OCI-LY7 (cell line): ENCODE measurements around the gene SEMA3D. TPM values are rescaled to one million over a fixed set of nuclear protein-coding genes. Genes with fewer than 3 reads are reported as not detected.

Source experiments
- BruUV-seq: library from RNA; stranded (reverse); fragments of 400-500 nt; replicated peaks from 2 replicates; lab custom pipeline; 2021; lab: Mats Ljungman, UMichigan
- CTCF ChIA-PET: fragments of 300-600 bp; sonication (Branson Sonifier 250); formaldehyde crosslinking; loops from one replicate; lab custom pipeline; 2022; ENCODE audit warnings: antibody characterized with exemption; ENCODE audit not compliant: unreplicated experiment; lab: Charles Lee
- POLR2A ChIA-PET: fragments of 300-600 bp; sonication (Branson Sonifier 250); formaldehyde crosslinking; loops from one replicate; lab custom pipeline; 2022; ENCODE audit warnings: antibody characterized with exemption; lab: Charles Lee
- DNase-seq: peaks from one replicate; pipeline ENCODE4 v3.0.0-alpha.2; 2015; ENCODE audit warnings: low spot score
- H2AFZ ChIP-seq: fragments of 200-600 bp; sonication (generic), shearing (Covaris generic); 2 replicates; pipeline ENCODE4 v1.6.1; 2014; ENCODE audit warnings: mild to moderate bottlenecking, antibody characterized with exemption, low read length, moderate library complexity
- H3K27ac ChIP-seq: fragments of 200-600 bp; sonication (generic); 2 replicates; pipeline ENCODE4 v1.5.1; 2014; ENCODE audit warnings: mixed run types, low read depth, mild to moderate bottlenecking, moderate library complexity, low read length, inconsistent platforms; ENCODE audit not compliant: poor library complexity, severe bottlenecking
- H3K36me3 ChIP-seq: fragments of 200-600 bp; sonication (generic); 2 replicates; pipeline ENCODE4 v1.6.1; 2014; ENCODE audit warnings: mild to moderate bottlenecking, antibody characterized with exemption, low read length, moderate library complexity, mixed read lengths; ENCODE audit not compliant: insufficient read depth
- H3K4me1 ChIP-seq: fragments of 200-600 bp; sonication (generic); 2 replicates; pipeline ENCODE4 v1.5.1; 2014; ENCODE audit warnings: mild to moderate bottlenecking, low read length; ENCODE audit not compliant: insufficient read depth, poor library complexity, severe bottlenecking
- H3K4me2 ChIP-seq: fragments of 200-600 bp; sonication (generic); 2 replicates; pipeline ENCODE4 v1.6.1; 2014; ENCODE audit warnings: mild to moderate bottlenecking, low read length
- H3K4me3 ChIP-seq: fragments of 200-600 bp; sonication (generic); 2 replicates; pipeline ENCODE4 v1.5.1; 2014; ENCODE audit warnings: mild to moderate bottlenecking, low read depth, low read length; ENCODE audit not compliant: poor library complexity, severe bottlenecking
- H3K79me2 ChIP-seq: fragments of 200-600 bp; sonication (generic); 2 replicates; pipeline ENCODE4 v1.6.1; 2016; ENCODE audit warnings: low read depth, mild to moderate bottlenecking, low read length, moderate library complexity, mixed read lengths; ENCODE audit not compliant: insufficient read depth
- H3K9me2 ChIP-seq: fragments of 200-600 bp; sonication (generic); 2 replicates; pipeline ENCODE4 v1.6.1; 2016; ENCODE audit warnings: mild to moderate bottlenecking, low read length, mixed read lengths; ENCODE audit not compliant: insufficient read depth
- H3K9me3 ChIP-seq: fragments of 200-600 bp; sonication (generic); 2 replicates; pipeline ENCODE4 v1.6.1; 2014; ENCODE audit warnings: mild to moderate bottlenecking, mixed run types, low read length, mixed read lengths
- H4K20me1 ChIP-seq: fragments of 200-600 bp; sonication (generic); 2 replicates; pipeline ENCODE4 v1.6.1; 2014; ENCODE audit warnings: mild to moderate bottlenecking, antibody characterized with exemption, low read length, moderate library complexity, mixed read lengths; ENCODE audit not compliant: insufficient read depth
- CTCF ChIP-seq: fragments of 200-600 bp; sonication (generic); conservative IDR thresholded peaks from 2 replicates; pipeline ENCODE4 v1.5.1; 2014; ENCODE audit warnings: mild to moderate bottlenecking, antibody characterized with exemption, low read length, moderate library complexity, mixed read lengths
- EZH2phosphoT487 ChIP-seq: fragments of 200-600 bp; sonication (generic); IDR thresholded peaks from 2 replicates; pipeline ENCODE4 v1.6.1; 2018; ENCODE audit warnings: low read depth, borderline replicate concordance, mild to moderate bottlenecking, mixed run types, antibody characterized with exemption, low read length, moderate library complexity, mixed read lengths
- intact Hi-C: fragments of 100-400 bp; cut with micrococcal nuclease; formaldehyde crosslinking; loops from one replicate; pipeline ENCODE4 v1.10.0; 2022; ENCODE audit not compliant: unreplicated experiment
- total RNA-seq, 2 experiments: library from RNA; depleted of rRNA in 1 of 2; stranded (reverse); fragments of >200 nt in 1 of 2; shearing (Covaris generic) in 1 of 2; gene quantifications; 2 replicates each; pipeline ENCODE4 v1.2.3, GENCODE V29; 2014 to 2022

The SEMA3D gene
- total RNA-seq, 2 experiments from 2014 or later, result not detected

- Histone ChIP-seq H3K79me2 (no peaks in the 10 kb centered on the region), H3K9me3 (no peaks in the 10 kb centered on the region), H3K9me2 (no peaks in the 10 kb centered on the region), H3K27ac (no peak overlapping the region), H4K20me1 (no peaks in the 10 kb centered on the region), H3K4me2 (no peak overlapping the region), H3K4me1 (no peaks in the 10 kb centered on the region), H2AFZ (no peak overlapping the region), H3K4me3 (no peak overlapping the region), H3K36me3 (no peaks in the 10 kb centered on the region)
- BruUV-seq, result no TSS peak
- peak; percentile 34 for DNase-seq
- CTCF ChIA-PET, result no interaction called here
- POLR2A ChIA-PET, result no interaction called here
- intact Hi-C loops, result loop anchor here (10.0 kb wide), 1 partner anchor 264 kb away; no protein-coding TSS in a partner anchor
- TF ChIP-seq EZH2phosphoT487 (no peak), CTCF (peak; percentile 84)
These were observed 156.0 kb downstream of the SEMA3D start for GRCh38 chr7:85030893-85031292.

- Histone ChIP-seq H3K27ac (no peak overlapping the region), H3K79me2 (no peaks in the 10 kb centered on the region), H3K36me3 (no peaks in the 10 kb centered on the region), H3K4me2 (no peak overlapping the region), H2AFZ (no peak overlapping the region), H3K9me3 (no peaks in the 10 kb centered on the region), H3K4me3 (no peak overlapping the region), H3K9me2 (no peaks in the 10 kb centered on the region), H3K4me1 (no peaks in the 10 kb centered on the region), H4K20me1 (no peaks in the 10 kb centered on the region)
- intact Hi-C loops, result no loop called here
- TF ChIP-seq CTCF (no peak), EZH2phosphoT487 (no peak)
- ChIA-PET CTCF (no interaction called here), POLR2A (interaction anchor here (1.4 kb wide), 1 partner anchor 16 kb away, joined by 3 read pairs; no protein-coding TSS in a partner anchor)
- DNase-seq, result no peak
- BruUV-seq, result no TSS peak
These were observed 161.5 kb downstream of the SEMA3D start for GRCh38 chr7:85025312-85025756.

GRCh38 chr7:85023916-85024315 is 162.9 kb downstream of the SEMA3D start:
- Histone ChIP-seq H3K27ac (no peak overlapping the region), H3K4me1 (no peaks in the 10 kb centered on the region), H3K36me3 (no peaks in the 10 kb centered on the region), H3K4me3 (no peak overlapping the region), H4K20me1 (no peaks in the 10 kb centered on the region), H3K79me2 (no peaks in the 10 kb centered on the region), H3K9me2 (no peaks in the 10 kb centered on the region), H3K4me2 (no peak overlapping the region), H3K9me3 (no peaks in the 10 kb centered on the region), H2AFZ (no peak overlapping the region)
- ChIA-PET POLR2A (interaction anchor here (0.5 to 1.4 kb wide), 2 partner anchors 15 to 559 kb away, joined by 3 to 6 read pairs; no protein-coding TSS in a partner anchor), CTCF (no interaction called here)
- TF ChIP-seq EZH2phosphoT487 (no peak), CTCF (no peak)
- intact Hi-C loops, result loop anchor here (1.0 to 5.0 kb wide), 2 partner anchors 1048 to 1087 kb away; no protein-coding TSS in a partner anchor
- BruUV-seq, result no TSS peak
- no peak for DNase-seq
